HG03520 (cell line): ENCODE results near the gene MYH9.
"Not testable (repeated sequence)": the region's sequence is repeated elsewhere in the genome, so short reads cannot be mapped to it uniquely, and the experiment has no call there.

ENCODE experiments used
- ATAC-seq: cut with Tn5 transposase; IDR thresholded peaks from one replicate; pipeline ENCODE4 v1.9.1; 2021; ENCODE audit warnings: mild to moderate bottlenecking, moderate library complexity; ENCODE audit not compliant: unreplicated experiment

Gene MYH9

DNA sequence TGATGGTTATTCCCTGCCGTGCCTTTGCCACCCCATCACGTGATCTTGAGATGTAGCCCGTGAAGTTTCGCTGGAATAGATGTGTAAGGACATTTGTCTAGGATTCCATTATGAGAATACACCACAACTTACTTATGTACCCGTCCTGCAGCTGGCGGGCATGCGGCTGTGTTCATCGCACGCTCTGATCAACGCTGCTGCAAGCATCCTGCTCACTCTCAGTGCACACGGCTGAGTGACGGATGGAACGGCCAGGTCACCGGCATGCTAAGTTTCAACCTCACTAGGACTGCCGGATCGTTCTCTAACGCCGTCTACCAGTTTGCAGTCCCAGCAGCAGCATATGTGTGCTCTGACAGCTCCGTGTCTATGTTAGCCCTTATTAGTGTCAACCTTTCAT lies 90.2 kb downstream of the MYH9 start:
- no peak for ATAC-seq

DNA sequence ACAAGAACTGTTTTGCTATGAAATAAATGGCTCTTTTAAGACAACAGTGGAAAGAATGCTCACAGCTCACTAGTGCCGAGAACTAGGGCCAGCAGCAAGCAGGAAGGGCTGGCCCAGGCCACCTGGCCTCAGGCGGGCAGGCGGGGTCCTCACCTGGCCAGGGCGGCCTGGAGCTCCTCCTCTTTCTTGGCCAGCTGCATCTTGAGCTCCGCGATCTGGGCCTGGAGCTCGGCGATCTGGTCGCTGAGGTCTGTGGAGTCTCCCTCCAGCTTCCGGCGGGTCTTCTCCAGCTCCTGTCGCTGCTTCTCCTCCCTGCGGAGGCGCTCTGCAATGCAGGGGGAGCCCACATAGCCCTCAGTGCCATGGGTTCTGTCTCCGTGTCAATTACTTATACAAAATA lies 91.1 kb downstream of the MYH9 start:
- ATAC-seq = no peak

DNA sequence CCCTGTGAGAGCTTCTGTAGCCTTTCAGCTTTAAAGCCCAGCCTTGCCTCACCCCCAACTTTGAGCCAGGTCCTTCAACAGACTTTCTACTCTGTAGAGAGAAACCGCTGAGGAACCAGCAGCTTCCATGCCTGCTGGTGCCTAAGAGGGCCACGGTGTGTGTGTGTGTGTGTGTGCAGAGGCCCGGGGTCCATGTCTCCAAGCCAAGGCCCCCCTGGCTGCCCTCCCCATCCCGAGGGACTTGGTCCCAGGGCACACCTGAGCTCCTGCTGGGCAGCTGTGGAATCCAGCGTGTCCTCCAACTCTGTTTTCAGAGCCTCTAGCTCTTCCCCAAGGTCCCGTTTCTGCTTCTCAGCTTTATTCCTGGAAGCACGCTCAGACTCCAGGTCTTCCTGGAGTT lies 92.5 kb downstream of the MYH9 start:
- ATAC-seq = no peak

DNA sequence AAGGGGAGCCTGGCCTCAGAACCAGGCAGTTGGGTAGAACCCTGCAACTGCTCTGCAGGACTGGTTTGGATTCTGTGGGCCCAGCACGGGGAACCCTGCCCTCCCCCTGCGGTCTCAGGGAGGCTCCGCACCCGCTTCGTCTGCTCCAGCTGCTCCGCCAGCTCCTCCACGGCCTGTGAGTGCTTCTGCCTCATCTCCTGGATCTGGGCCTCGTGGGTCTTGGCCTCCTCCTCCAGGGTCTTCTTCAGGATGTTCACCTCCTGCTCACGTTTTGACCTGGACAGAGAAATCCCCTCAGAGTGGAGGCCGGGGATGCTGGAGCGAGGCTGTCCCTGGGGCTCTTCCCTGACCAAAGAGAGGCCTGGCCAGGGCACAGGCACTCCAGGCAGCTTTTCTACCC lies 93.0 kb downstream of the MYH9 start:
- ATAC-seq = no peak

DNA sequence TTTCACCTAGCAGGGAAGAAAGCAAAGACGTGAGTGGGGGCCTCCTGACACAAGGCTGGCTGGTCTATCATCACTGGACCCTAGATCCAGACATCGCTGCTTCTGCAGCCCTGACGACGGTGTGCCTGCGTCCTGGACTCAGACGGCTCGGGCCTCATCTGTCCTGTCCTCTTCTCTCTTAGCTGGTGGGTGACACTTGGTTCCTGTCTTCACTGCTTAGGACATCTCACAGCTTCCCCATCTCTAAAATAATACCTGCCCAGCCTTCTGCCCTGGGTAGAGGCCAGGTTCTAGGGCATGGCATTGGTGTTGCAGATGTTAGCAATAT lies 93.5 kb downstream of the MYH9 start:
- ATAC-seq = no peak

DNA sequence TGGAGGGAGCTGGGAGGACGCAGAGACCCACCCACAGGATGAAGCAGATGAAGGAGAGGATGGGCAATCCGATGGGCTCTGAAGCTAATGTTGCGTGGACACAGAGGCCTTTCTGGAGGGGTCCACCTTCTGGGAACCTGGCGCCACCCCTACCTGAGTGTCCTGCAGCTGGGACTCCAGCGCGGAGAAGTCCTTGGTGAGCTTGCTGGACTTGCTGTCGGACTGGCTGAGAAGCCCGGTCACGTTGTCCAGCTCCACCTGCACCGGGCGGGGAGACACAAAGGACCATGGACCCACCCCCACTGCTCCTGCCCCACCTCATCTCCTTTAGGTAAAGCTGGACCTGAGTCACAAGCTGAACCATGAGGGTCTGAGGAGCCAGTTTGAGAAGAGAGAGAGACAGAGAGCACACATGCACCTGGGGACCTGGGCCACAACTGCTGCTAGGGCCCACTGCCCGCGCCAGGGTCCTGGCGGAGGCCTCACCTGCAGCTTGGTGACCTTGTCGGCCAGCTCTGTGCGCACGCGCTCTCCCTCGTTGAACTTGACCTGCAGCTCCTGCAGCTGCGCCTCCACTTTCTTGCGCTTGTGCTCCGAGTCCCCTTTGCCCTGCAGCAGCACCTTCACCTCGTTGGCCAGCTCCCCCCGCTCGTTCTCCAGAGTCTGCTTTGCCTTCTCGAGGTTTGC lies 94.0 kb downstream of the MYH9 start:
- ATAC-seq = no peak

DNA sequence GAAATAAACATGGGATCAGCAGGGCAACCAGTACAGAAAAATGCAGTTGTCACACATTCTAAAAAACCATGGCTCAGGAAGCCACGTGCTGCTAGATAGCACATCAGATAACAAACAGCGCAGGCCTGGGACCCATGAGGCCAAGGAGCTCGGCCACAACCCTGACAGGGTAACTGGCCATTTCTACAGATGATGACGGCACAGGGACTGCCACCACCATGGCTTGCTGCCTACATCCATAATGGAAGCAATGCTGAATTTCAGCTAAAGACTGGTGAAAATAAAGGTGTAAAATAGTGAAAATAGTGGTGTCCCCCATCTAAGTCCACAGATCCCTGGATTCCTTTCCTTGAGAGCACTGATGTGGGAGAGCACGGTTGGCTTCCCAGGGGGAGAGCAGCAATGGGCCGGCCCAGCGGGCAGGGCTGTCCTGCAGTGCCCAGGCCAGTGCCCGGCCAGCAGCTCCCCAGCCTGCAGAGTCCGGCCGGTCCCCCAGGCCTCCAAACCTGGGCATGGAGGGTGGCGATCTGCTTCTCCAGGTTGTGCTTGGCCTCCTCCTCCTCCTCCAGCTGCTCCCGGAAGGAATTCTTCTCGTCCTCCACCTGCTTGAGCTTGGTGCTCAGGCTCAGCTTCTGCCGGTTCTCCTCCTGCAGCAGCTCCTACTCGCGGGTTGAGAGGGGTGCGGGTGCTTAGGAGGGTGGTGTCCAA lies 94.8 kb downstream of the MYH9 start:
- ATAC-seq = no peak

DNA sequence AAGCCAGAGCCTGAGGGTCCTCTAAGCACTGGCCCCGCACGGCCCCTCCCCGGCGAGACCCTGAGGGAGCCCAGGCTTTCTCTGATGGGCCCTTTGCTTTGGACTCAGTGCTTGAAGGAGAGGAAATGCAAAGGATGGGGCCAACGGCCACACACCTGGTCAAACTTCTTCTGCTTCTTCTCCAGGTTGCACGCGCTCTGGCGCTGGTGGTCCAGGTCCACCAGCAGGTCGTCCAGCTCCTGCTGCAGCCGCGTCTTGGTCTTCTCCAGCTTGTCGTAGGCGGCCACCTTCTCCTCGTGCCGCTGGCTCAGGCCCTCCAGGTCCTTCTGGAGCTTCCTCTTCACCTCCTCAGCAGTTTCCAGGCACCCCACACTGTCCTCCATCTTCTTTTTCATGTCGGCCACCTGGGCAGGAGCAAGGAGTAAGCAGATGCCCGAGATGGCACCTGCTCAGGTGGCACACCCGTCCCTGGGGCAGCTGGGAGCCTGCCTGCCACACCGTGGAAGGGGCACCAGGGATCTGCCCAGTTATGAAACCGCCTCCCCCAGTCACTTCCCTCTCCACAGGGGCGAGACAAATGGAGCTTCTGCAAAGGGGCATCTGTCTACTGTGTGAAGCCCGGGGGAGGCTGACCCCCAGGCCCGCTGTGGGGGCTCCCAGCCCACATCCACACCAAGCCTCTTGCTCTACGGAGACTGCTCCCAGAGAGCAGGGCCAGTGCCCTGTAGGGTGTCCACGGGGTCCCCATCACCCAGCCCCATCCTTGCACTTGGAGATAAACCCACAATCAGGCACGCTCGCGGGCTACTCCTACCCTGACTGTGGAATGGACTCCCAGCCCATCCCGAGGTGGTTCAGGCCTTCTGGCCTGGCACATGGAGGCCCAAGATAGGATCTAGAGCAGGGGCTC lies 95.7 kb downstream of the MYH9 start:
- no peak for ATAC-seq

DNA sequence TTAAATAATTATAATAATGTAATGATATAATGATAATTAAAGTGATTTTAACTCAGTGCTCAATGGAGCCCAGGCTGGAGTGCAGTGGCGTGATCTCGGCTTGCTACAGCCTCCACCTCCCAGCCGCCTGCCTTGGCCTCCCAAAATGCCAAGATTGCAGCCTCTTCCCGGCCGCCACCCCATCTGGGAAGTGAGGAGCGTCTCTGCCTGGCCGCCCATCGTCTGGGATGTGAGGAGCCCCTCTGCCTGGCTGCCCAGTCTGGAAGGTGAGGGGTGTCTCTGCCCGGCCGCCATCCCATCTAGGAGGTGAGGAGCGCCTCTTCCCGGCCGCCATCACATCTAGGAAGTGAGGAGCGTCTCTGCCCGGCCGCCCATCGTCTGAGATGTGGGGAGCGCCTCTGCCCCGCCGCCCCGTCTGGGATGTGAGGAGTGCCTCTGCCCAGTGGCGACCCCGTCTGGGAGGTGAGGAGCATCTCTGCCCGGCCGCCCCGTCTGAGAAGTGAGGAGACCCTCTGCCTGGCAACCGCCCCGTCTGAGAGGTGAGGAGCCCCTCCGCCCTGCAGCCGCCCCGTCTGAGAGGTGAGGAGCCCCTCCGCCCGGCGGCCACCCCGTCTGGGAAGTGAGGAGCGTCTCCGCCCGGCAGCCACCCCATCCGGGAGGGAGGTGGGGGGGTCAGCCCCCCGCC lies 97.2 kb downstream of the MYH9 start:
- ATAC-seq = not testable (repeated sequence)

DNA sequence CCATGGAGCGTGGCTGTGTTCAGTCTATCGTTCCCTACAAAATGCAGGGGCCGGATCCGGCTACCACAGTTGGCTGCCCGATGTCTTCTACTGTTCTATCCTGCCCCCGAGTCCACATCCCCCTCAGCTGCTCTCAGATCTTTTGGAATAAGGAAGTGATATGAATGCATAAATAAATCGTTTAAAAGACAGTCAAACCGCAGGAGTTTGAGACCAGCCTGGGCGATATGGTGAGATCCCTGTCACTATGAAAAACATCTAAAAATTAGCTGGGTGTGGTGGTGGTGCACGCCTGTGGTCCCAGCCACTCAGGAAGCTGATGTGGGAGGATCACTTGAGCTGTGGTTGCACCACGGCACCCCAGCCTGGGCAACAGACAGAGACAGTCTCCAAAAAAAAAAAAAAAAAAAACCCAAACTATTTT lies 97.8 kb downstream of the MYH9 start:
- not testable (repeated sequence) for ATAC-seq

DNA sequence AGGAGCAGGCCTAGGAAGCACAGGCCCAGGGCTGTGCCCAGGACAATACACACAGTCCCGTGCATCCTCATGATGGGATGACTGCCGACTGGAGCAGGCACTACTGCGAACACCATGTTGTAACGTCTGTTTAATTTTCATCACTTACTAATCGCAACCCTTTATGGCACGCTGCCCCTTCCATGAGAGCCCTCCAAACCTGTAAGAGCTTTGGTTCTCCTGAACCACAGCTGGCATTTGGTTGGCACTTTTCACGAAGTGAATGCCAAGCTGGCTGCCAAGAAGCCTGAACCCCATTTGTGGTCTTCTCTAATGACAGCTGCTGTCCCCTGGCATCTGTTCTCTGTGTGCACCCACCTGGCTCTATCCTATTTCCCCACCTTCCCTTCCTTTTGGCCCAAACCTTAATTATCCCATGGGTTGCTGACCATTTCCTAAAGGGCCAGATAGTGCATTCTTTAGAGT lies 98.3 kb downstream of the MYH9 start:
- ATAC-seq = no peak

DNA sequence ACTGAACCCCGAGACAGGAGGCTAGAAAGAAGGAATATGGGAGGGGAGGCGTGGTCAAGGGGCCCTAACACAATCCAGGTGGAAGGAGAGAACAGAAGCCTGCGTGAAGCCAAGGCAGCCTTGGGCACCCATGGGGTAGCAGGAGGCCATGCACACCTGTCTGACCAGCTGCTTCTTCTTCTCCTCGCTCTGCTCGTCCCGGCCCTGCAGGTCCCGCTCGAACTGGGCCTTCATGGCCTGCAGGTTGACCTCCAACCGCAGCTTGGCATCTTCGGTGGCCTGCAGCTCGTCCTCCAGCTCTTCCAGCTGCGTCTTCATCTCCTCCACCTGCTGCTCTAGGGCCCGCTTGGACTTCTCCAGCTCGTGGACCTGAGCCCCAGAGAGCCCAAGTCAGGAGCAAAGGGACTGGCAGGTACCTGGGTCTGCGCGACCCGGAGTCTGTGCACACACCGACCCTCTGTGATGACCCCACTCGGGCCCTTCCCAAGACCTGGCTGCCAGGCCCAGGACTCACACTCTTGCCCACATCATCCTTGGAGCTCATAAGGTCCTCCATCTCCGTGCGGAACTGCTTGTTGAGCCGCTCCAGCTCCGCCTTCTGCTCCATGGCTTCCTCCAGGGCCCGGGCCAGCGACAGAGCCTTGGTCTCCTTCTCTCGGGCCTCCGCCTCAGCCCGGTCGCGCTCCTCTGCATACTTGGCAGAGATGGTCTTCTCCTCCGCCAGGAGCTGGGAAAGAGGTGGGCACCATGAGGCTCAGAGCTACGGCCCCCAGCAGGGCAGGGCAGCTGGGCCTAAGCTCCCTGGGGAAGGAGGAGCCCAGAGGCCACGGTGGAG lies 99.0 kb downstream of the MYH9 start:
- no peak for ATAC-seq

DNA sequence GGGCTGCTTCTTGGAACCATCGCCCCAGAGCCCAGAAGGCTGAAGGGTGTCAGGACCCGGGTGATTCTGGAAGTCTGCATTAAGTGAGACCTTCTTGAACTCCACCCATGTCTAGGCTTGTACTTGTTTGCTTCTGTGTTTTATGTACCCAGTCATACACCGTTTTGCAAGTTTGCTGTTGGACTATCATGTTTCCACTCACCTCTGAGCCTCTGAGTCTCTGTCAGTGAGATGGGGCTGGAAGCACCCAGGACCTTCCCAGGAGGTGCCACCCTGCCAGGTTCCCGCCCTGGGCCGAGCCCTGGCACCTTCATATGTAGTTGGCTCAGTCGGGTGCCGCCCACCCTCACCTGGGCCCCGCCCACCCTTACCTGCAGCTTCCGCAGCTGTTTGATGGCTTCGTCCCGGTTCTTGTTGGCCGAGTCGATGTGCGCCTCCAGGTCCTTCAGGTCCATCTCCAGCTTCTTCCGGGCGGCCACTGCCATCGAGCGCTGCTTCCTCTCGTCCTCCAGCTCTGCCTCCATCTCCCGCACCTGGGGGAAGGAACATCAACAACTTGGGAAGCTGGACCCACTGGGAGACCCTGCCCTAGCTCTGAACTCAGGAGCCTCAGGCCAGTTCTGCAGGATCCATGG lies 99.8 kb downstream of the MYH9 start:
- ATAC-seq = no peak

DNA sequence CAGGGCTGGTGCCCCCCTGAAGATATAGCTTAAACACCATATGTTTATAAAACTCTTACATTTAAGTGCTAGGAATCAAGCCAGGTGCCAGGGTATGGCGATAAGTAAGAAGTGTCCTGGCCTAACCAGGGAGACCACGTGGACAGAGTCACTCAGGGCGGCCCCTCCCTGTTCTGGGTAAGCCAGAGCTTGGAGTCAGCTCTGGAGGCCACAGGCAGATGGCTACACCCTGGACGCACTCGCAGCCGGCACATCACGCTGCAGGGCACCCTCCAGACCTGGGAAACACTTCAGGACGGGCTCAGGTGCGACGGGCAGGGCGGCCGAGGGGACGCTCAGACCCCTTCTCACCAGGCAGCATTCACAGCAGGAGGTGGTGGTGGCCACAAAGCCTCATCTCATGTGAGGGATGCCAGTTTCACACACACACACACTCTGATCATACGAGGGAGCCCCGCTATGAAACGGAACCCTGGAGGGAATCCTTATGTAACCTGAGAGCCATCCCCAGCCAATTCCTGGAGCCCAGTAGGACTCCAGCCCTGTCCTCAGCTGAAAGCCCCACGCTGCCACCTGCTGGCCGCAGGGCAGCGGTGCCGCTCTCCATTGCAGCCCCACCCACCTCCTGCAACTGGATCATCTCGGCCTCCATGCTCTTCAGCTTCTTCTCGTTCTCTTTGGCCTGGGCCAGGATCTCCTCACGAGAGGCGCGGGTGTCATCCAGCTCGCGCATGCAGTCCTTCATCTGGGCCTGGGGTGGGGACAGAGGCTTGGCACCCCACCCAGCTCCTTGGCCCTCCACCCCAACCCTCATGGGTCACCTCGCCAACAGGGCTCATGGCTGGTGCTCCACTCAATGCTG lies 101.4 kb downstream of the MYH9 start:
- ATAC-seq = no peak

DNA sequence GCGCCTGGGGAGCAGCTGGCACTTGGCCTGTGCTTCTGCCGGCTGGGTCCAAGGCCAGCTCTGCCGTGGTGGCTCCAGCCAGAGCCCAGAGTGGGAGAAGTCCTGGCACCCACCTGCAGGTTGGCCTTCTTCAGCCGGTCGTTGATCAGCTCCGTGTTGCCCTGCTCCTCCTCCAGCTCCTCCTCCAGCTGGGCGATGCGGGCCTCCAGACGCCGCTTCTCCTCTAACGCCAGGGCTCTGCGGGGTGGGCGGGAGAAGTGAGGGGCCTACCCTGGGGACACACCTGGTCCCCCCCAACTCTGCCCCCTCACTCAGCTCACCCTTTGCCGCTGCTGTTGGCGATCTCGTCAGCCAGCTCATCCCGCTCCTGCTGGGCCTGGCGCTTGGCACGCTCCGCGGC lies 102.2 kb downstream of the MYH9 start:
- ATAC-seq = no peak

DNA sequence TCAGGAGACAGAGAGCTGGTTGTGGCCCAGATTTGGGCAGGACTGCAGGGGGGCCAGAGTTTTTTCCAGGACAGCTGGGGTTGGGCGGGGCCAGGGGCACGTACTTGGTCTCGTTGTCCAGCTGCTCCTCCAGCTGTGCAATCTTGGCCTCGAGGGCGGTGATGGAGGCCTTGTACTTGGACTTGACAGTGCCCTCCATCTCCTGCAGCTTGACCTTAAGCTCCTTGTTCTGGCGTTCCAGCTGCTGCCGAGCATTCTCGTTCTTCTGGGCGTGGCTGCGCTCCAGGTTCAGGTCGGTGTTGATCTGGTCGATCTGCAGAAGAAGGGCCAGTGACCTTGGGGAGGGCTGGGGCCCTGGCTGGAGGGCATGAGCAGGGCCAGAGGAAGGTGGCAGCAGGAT lies 102.8 kb downstream of the MYH9 start:
- ATAC-seq = no peak

DNA sequence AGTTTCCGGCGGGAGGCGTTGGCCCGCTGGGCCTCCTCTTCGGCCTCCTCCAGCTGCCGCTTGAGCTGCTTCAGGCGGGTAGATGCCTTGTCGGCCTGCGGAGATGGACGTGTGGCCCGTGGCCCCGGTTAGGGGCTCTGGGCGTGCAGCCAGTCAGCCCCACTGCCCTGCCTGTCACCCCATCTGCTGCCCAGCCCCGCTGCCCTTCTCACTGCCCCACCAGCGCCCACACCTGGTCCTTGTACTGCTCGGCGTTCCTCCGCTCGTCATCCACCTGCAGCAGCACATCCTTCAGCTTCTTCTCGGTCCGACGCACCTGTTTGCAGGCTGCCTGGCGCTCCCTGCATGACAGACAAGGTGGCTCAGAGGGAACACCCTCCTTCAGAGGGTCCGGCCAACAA lies 103.6 kb downstream of the MYH9 start:
- ATAC-seq = no peak

DNA sequence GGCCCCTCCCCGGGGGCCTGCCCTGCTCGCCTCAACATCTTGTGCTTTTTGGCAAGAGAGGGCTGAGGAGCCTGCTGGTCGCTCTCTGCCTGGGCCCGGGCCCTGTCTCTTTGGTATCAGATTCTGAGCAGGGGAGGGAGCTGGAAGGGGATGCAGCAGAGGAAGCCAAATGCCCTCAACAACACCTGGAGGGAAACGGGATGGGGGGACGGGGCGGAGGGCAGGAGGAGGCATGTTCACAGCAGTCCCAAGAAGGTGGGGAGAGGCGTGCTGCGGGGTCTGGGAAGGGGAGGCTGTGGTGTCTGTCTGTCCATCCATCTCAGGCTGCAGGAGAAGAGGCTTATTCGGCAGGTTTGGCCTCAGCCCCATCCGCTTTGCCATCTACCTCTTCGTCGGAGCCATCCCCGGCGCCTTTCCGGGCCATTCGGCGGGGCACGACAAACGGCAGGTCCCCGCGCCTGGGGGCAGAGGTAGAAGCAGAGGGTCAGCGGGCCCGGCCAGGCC lies 105.4 kb downstream of the MYH9 start:
- no peak for ATAC-seq
